HG02852 (cell line): Measurements from ENCODE around the gene FLT3LG.
A peak's percentile ranks its signal among the peaks of the same experiment; 100 is the strongest.

Experiments used
- ATAC-seq: cut with Tn5 transposase; IDR thresholded peaks from one replicate; pipeline ENCODE4 v1.9.1; 2021; ENCODE audit warnings: mild to moderate bottlenecking, moderate library complexity; ENCODE audit not compliant: unreplicated experiment

The FLT3LG gene

GRCh38 chr19:49473868-49474541, at the start of gene FLT3LG:
FLT3LG (plus strand) TSS chr19:49474215; CDS start chr19:49474640, 425 bp downstream.
- peak; percentile 42 for ATAC-seq

- ATAC-seq: no peak
These were observed 48.8 kb upstream of the FLT3LG start, which contains the start of gene GFY for GRCh38 chr19:49425178-49425577. GFY (plus strand) TSS chr19:49425388; CDS start chr19:49426431, 1,043 bp downstream.

- ATAC-seq: no peak
These were observed 48.0 kb upstream of the FLT3LG start for GRCh38 chr19:49425922-49426592.

GRCh38 chr19:49427339-49427738, 46.7 kb upstream of the FLT3LG start:
- no peak for ATAC-seq

GRCh38 chr19:49427855-49428546, 46.0 kb upstream of the FLT3LG start:
- ATAC-seq: no peak

- ATAC-seq: no peak
These were observed 45.2 kb upstream of the FLT3LG start for GRCh38 chr19:49428547-49429451.

GRCh38 chr19:49430172-49430677, 43.8 kb upstream of the FLT3LG start:
- ATAC-seq: no peak

- no peak for ATAC-seq
These were observed 43.2 kb upstream of the FLT3LG start for GRCh38 chr19:49430678-49431329.

GRCh38 chr19:49431330-49431749, 42.7 kb upstream of the FLT3LG start:
- ATAC-seq: no peak

GRCh38 chr19:49432141-49433073, 41.6 kb upstream of the FLT3LG start:
- no peak for ATAC-seq

- no peak for ATAC-seq
These were observed 40.6 kb upstream of the FLT3LG start for GRCh38 chr19:49433240-49433901.

GRCh38 chr19:49434907-49435583, 39.0 kb upstream of the FLT3LG start:
- no peak for ATAC-seq

- no peak for ATAC-seq
These were observed 38.3 kb upstream of the FLT3LG start for GRCh38 chr19:49435670-49436069.

- ATAC-seq: no peak
These were observed 37.5 kb upstream of the FLT3LG start for GRCh38 chr19:49436381-49437017.

- ATAC-seq: no peak
These were observed 36.8 kb upstream of the FLT3LG start for GRCh38 chr19:49437231-49437630.

GRCh38 chr19:49438261-49438660, 35.8 kb upstream of the FLT3LG start:
- no peak for ATAC-seq

GRCh38 chr19:49439836-49440235, 34.2 kb upstream of the FLT3LG start:
- no peak for ATAC-seq
